ENCODE results near the gene KLHL25. TPM values are rescaled to one million over a fixed set of nuclear protein-coding genes. Genes with fewer than 3 reads are reported as not detected.

KLHL25 gene
- total and polyA plus RNA-seq, 2 of the 13 experiments (the other 11 are each of a cell fraction or from before 2014, with no cell fraction given): 3.7 to 8.2 TPM

DNA sequence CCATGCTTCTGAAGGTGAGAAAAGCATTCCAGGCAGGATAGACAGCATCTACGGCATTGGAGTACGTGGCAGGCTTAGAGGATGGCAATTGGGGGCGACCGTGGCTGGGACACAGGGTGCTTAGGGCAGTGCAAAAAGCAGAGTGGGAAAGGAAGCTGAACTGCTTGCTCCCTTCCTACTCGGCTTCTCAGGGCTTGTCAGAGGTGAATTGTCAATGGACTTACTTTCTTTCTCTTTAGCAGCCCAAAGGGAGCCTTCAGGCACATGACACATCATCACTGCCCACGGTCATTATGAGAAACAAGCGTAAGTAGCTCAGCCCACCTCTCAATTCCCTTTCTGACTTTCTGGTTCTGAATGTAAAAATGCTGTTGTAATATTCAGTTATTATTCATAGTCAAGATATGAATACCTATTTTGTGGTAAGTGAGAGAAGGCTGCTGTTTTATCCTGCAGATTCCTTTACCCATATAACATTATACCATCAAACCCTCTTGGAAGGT, 84.3 kb downstream of the KLHL25 start:
- no peak for TF ChIP-seq ADNP (CRISPR knock-in tag; IDR thresholded peaks at IDR 0.05)
- no peak for TF ChIP-seq ZNF30 (CRISPR knock-in tag; IDR thresholded peaks at IDR 0.05)
- no peak for TF ChIP-seq ZFP36 (IDR thresholded peaks at IDR 0.05; ENCODE audit: borderline replicate concordance, low read depth, low read length, partially characterized antibody)
- TF ChIP-seq TEAD3 (CRISPR knock-in tag; optimal IDR thresholded peaks at IDR 0.05; ENCODE audit: borderline replicate concordance): no peak
- BruUV-seq (replicated peaks): no TSS peak
- Histone ChIP-seq H3K27me3 (ENCODE audit: control insufficient read depth in 1 of 2, insufficient read depth in 2 of 2, low read length in 2 of 2) (no peaks in the 10 kb centered on the region), H4K20me1 (ENCODE audit: insufficient read depth, low read length) (no peaks in the 10 kb centered on the region), H3K4me1 (ENCODE audit: insufficient read depth, low read length) (peaks cover 33% of the 10 kb centered on the region), H2AFZ (ENCODE audit: low read length) (no peak overlapping the region), H3K4me3 (replicated peaks in 1 of 3; ENCODE audit: insufficient read depth in 1 of 3, low read depth in 2 of 3, low read length in 3 of 3) (no peak overlapping the region), H3K36me3 (replicated peaks in 1 of 2; ENCODE audit: control insufficient read depth in 1 of 2, insufficient read depth in 2 of 2, low read length in 2 of 2) (peaks cover 0 to 15% of the 10 kb centered on the region in 2 experiments; a peak in 1 of 5 replicates), H3K9me3 (ENCODE audit: low read length) (no peaks in the 10 kb centered on the region), H3K4me2 (ENCODE audit: low read depth, low read length) (no peak overlapping the region), H3K27ac (ENCODE audit: extremely low read length, insufficient read depth, low read length) (no peak overlapping the region), H3K9ac (ENCODE audit: insufficient read depth, low read depth, low read length) (no peak overlapping the region), H3K79me2 (ENCODE audit: insufficient read depth, low read length) (no peaks in the 10 kb centered on the region)
- intact Hi-C loops (cut with micrococcal nuclease; ENCODE audit: unreplicated experiment) (no loop called here), in situ Hi-C loops (cut with HindIII; ENCODE audit: extremely low pct_ligation_motif_present, low pct_unique_long_range_greater_than_20kb) (loop anchor here (25.0 kb wide), 1 partner anchor 423 kb away; no protein-coding TSS in a partner anchor)
- ChIA-PET CTCF (ENCODE audit: low intra/inter-chr PET ratio, low total read pairs) (no interaction called here), POLR2A (no interaction called here)
- WGBS (ENCODE audit: low lambda C conversion rate): 93% methylated on average over 7 of the region's 7 CpGs
- FAIRE-seq (no peak), ATAC-seq (no peak), DNase-seq (ENCODE audit: low spot score) (no peak)

MicroRNAs encoded within 50 kb of the gene (microRNA counts, 767-probe panel; counts per million panel counts)
- microRNA hsa-miR-1276: not detected

Small RNA genes lying within 50 kb of the gene (microRNA-seq; reads per million reads assigned to microRNA genes)
- gene MIR1276 (3.9 reads per million, percentile 27 among the genes with 10 or more reads in this experiment), gene MIR548AP (not detected)

Small RNA genes lying within 50 kb of the gene (small RNA-seq; reads per million reads assigned to genes)
- gene AC021739.1 (ENCODE audit: insufficient read depth in 2 of 3, insufficient read length in 3 of 3, low read depth in 2 of 3, low replicate concordance in 1 of 3) (0 reads per million in 3 experiments), gene MIR1276 (ENCODE audit: insufficient read depth in 2 of 3, insufficient read length in 3 of 3, low read depth in 2 of 3, low replicate concordance in 1 of 3) (0 to 0.98 (median 0) reads per million in 3 experiments), gene MIR548AP (ENCODE audit: insufficient read depth in 2 of 3, insufficient read length in 3 of 3, low read depth in 2 of 3, low replicate concordance in 1 of 3) (0 reads per million in 3 experiments), gene RNU6-231P (ENCODE audit: insufficient read depth in 2 of 3, insufficient read length in 3 of 3, low read depth in 2 of 3, low replicate concordance in 1 of 3) (0 reads per million in 3 experiments)

Data from HepG2 (cell line).